PFSK-1 (cell line): ENCODE results near the gene METTL25B.

ENCODE experiments used
- POLR2AphosphoS5 ChIP-seq: IDR thresholded peaks from 2 replicates; pipeline ENCODE4 v1.6.1; 2012; ENCODE audit warnings: low read depth, mild to moderate bottlenecking, control low read depth, low read length, moderate library complexity
- REST ChIP-seq, 2 experiments: IDR thresholded peaks; 2 replicates each; pipeline versions ENCODE4 v1.6.1 to v1.8.0; 2011 to 2012; ENCODE audit warnings: low read depth in 2 of 2, low read length in 2 of 2, control low read depth in 1 of 2, inconsistent platforms in 1 of 2, mild to moderate bottlenecking in 1 of 2, moderate library complexity in 1 of 2; ENCODE audit not compliant: insufficient read depth in 1 of 2
- SIN3A ChIP-seq: IDR thresholded peaks from 2 replicates; pipeline ENCODE4 v1.6.1; 2012; ENCODE audit warnings: mild to moderate bottlenecking, low read length, moderate library complexity, borderline replicate concordance; ENCODE audit not compliant: insufficient read depth
- TAF1 ChIP-seq: IDR thresholded peaks from 2 replicates; pipeline ENCODE4 v1.6.1; 2012; ENCODE audit warnings: low read length, control low read depth, borderline replicate concordance; ENCODE audit not compliant: insufficient read depth

GRCh38 chr1:156682166-156682890, 45.9 kb upstream of the METTL25B start:
- TF ChIP-seq SIN3A (no peak), POLR2AphosphoS5 (no peak), REST (IDR thresholded peaks at IDR 0.05; ENCODE audit: insufficient read depth in 1 of 2, low read depth in 2 of 2, low read length in 2 of 2) (no peak), TAF1 (no peak)
